Bone marrow (tissue), 2 donors: Measurements from ENCODE around the gene LACTB.
"Not testable (repeated sequence)": the region's sequence is repeated elsewhere in the genome, so short reads cannot be mapped to it uniquely, and the experiment has no call there.

Experiments used
- DNase-seq, 2 donors: peaks; one replicate each; lab custom pipeline; 2025; lab: John Stamatoyannopoulos, UW

The LACTB gene

DNA sequence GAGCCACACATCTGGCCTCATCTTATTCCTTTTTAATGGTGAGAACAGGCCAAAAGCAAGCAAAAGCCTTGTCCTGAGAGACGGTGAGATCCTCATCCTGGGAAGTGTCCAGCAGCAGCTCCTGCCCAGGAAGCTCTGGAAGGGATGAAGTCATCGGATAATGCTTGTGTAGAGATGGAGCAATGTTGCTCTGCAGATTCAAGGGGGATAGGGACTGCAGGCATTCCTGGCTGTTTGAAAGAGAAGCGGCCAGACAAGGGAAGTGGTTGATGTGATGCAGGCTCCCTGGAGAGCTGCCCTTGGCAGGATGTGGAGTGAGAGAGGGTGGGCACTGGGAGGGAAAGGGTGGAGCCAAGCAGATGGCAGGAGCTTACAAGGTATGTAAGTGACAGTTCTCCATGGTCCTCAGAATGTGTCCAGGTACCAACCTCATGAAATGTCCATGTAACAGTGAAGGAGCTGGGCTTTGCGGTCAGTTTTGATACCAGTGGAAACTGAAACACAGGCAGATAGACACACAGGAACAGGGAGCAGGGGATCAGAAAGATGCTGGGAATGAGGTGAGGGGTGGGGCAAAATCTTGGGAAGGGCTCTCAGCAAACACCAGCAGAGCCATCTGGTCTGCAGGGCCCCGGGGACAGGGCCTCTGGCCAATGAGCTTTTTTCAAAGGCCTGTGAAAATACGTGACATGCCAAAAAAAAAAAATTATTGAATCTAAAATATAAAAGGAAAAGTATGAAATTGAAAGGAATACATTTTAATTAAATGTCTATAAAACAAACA, 32.2 kb upstream of the LACTB start:
- DNase-seq: no peak

GRCh38 chr15:63090472-63090871, 31.2 kb upstream of the LACTB start:
- no peak for DNase-seq

DNA sequence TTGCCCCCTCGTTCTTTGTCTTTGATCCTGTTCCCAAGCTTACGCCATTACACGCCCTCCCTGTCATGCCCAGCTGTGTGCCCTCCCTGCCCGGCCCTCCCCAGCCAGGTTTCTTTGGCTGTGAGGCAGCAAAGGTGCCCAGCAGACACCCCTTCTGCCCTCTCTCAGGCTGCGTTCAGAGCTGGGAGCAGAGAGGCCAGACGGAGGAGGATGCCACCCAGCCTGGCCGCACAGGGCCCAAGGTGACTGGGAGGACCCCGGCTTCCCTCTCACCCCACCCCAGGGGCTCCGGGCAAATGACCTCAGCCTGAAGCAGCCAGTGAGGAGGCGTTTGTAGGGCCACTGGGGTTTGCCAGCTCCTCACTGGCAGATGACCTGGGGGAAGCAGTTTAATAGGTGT, 30.8 kb upstream of the LACTB start:
- no peak for DNase-seq

DNA sequence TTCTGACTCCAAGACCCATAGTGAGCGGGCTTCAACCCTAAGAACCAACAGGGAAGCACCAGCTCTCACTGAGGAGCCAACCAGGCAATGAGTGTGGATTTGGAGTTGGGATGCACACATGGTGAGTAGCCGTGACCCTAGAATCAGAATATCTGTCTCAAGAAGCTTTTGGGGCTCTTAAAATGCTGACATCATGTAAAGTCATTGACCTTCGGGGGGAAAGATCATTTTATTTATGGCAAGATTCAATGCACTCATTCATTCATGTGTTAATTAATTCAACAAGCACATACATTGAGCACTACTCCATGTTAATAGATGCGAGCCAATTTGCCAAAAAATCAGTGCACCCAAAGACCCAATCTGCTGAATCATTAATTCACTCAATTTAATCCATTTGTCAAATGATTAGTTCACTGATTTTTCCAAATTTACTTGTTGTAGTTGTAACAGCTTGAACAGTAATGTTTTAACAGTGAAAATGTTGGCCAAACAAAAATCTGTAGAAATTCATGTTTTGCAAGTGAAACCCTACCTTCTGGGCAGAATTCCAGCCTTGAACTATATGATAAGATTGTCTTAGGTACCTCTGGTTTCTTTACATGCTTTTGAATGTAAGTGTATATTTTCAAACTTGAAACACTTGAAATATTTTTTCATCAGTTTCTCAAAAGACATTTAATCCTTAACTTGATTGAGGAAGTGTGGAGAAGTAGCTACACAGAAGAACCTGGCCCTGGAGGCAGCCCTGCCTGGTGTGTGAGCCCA, 29.8 kb upstream of the LACTB start:
- DNase-seq: no peak

DNA sequence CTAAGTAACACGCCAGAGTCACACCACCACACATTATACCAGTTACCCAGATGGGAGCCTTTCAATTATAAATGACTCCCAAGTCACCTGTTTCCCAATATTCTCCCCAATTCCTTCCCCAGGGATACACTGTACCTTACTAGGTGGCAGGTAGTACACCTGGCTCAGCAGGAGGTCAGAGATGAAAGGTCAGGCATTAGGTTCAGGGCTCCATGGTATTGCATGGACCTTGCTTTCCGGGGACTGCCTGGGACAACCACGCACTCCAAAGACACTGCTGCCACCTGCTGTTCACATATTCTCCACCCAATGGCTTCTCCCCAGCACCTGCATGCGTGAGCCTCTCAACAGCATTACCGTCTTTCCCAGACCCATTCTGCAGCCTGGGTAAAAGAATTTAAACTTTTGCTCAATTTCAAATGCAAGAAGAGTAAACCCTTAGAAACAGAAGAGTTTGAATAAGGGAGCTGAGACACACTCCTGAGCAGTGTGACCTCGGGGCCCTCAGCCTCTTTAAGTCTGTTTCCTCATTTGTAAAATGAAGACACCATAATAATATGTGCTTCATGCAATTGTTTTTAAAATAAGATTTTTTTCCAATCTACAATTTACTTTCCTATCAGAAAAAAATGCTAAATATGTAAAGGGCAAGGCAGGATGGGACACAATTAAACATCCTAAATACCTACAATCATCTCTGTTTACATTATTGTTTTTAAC, 28.0 kb upstream of the LACTB start:
- peak; percentile 37 to 84 for DNase-seq

GRCh38 chr15:63094495-63094931, 27.1 kb upstream of the LACTB start:
- DNase-seq: no peak

DNA sequence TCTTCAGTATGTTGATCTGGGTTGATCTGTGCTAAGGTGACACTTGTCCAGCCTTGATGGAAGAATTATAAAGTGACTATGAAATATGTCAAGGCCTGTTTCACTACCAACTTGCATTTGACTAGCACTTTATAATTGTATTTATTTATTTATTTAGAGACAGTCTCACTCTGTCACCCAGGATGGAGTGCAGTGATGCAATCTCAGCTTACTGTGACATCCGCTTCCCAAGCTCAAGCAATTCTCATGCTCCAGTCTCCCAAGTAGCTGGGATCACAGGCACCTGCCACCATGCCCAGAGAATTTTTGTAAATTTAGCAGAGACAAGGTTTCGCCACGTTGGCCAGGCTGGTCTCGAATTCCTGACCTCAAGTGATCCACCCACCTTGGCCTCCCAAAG, 25.5 kb upstream of the LACTB start:
- DNase-seq: no peak

DNA sequence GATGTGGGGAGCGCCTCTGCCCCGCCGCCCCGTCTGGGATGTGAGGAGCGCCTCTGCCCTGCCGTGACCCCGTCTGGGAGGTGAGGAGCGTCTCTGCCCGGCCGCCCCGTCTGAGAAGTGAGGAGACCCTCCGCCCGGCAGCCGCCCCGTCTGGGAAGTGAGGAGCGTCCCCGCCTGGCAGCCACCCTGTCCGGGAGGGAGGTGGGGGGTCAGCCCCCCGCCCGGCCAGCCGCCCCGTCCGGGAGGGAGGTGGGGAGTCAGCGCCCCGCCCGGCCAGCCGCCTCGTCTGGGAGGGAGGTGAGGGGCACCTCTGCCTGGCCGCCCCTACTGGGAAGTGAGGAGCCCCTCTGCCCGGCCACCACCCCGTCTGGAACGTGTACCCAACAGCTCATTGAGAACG, 22.8 kb upstream of the LACTB start:
- not testable (repeated sequence) for DNase-seq

GRCh38 chr15:63099581-63099980, 22.1 kb upstream of the LACTB start:
- DNase-seq: not testable (repeated sequence)

- no peak for DNase-seq
These were observed 18.2 kb upstream of the LACTB start for GRCh38 chr15:63103416-63103815.

DNA sequence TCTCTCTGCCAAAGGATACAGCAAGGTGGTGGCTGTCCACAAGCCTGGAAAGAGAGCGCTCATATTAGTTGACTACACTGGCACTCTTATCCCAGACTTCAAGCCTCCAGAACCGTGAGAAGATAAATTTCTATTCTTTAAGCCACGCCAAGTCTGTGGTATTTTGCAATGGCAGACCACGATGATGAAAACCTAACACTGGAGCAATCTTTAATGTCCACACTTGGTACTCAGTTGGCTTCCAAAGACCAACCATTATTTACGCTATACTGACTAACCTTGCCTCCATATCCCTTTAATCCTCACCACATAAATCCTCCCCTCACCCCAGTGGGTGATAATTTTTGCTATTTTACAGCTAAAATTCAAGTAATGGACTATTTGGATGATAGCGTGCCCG, 16.9 kb upstream of the LACTB start:
- no peak for DNase-seq

DNA sequence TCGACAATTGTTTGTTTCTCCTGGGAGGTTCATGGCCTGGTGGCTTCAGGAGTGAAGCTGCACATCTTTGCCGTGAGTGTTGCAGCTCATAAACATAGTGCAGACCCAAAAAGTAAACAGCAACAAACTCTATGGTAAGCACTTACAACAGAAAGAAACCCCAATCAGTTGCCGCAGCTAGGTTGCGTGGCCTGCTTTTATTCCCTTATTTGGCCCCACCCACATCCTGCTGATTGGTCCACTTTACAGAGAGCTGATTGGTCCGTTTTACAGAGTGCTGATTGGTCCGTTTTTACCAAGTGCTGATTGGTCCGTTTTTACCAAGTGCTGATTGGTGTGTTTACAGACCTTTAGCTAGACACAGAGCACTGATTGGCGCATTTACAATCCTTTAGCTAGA, 16.3 kb upstream of the LACTB start:
- not testable (repeated sequence) for DNase-seq

DNA sequence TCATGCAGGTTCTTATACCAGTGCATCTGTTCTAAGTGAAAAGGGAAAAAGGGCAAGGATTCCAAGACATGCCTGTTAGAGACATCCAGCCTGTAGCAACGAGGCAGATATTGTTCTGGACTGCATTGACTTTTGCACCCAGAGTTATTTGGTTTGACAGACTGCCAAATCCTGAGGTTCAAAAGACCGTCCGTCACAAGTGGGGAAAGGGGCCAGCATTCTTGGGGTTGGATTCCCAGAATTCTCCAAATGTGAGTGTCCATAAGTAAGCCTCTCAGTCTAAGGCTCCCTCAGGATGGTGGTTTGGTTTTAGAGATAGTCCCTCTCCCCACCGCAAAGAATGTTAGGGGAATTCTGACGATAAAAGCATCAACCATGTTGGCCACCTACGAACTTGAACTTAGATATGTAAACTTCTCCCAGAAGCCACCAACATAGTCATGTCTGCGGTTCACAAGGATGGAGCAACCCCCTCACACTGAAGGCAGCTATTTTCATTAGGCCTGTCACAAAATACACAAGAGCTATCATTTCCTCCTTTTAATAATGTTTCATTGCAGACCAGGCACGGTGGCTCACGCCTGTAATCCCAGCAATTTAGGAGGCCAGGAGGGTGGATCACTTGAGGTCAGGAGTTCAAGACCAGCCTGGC, 13.6 kb upstream of the LACTB start:
- no peak for DNase-seq

- no peak for DNase-seq
These were observed 12.2 kb upstream of the LACTB start for GRCh38 chr15:63109498-63109897.

DNA sequence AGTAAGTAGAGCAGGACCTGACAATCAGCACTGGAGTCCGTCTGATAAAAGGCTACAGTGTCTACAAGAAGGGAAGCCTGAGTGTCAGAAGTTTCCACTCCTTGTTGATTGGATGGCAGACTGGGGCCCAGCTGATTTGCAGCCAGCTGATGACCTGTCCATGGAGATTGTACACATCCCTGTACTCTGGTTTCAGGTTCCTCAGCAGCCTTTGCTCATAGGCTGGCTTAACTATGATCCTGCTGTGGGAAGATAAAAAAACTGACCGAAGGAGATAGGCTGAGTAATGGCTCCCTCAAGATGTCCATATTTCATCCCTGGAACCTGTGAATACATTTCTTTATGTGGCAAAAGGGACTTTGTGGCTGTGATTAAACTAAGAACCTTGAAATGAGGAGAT, 11.7 kb upstream of the LACTB start:
- DNase-seq: no peak

GRCh38 chr15:63110428-63111026, 11.1 kb upstream of the LACTB start:
- DNase-seq: no peak

DNA sequence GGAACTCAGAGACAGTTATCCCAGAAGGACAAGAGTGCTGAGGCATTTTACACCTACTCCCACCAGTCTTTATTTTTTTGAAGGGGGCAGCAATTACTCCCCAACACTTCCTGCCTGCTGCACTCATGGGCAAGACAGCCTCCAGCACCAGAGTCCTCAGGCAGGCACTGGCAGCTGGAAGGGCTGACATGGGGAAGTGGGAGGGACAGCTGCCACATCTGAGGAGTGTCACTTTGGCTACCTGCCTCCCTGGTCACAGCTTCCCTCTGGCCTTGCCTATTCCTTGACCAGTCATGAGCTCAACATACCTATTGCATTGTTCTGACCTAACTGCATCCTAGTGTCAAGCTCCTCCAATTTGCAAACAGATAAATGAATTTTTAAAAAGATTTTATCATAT, 10.2 kb upstream of the LACTB start:
- DNase-seq: no peak

DNA sequence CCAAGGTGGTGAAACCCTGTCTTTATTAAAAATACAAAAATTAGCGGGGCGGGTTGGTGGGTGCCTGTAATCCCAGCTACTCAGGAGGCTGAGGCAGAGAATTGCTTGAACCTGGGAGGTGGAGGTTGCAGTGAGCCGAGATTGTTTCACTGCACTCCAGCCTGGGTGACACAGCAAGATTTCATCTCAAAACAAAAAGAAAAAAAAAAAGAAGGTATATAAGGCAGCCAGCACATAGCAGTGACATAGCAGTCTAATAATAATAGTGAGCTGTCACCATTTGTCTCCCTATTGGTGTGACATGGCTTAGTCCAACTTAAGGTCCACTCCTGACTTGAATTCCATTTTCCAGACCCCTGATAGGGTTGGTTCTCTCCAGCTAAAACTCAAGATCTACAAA, 8.8 kb upstream of the LACTB start:
- DNase-seq: no peak

- no peak for DNase-seq
These were observed 7.2 kb upstream of the LACTB start for GRCh38 chr15:63114465-63114864.

GRCh38 chr15:63118854-63119253, 2.8 kb upstream of the LACTB start:
- no peak for DNase-seq

GRCh38 chr15:63122002-63122875, 578 bp downstream of the LACTB start:
- peak; percentile 50 to 90 for DNase-seq
